Neural crest cell (in vitro differentiated cells): ENCODE results near the gene PLA2G3. TPM values are rescaled to one million over a fixed set of nuclear protein-coding genes. Genes with fewer than 3 reads are reported as not detected.

Source experiments
- DNase-seq: peaks from one replicate; pipeline ENCODE4 v3.0.0; 2021; ENCODE audit warnings: low read depth, mixed read lengths, low spot score
- H3K27ac Mint-ChIP-seq: one replicate; pipeline ENCODE4 v1.8.0; 2021; ENCODE audit warnings: mild to moderate bottlenecking, mixed read lengths; ENCODE audit not compliant: unreplicated experiment
- H3K27me3 Mint-ChIP-seq: 2 replicates; pipeline ENCODE4 v1.8.0; 2021; ENCODE audit warnings: low read depth, mild to moderate bottlenecking, mixed read lengths
- H3K36me3 Mint-ChIP-seq: 2 replicates; pipeline ENCODE4 v1.8.0; 2021; ENCODE audit warnings: low read depth, mild to moderate bottlenecking, mixed read lengths
- H3K4me1 Mint-ChIP-seq: 2 replicates; pipeline ENCODE4 v1.8.0; 2021; ENCODE audit warnings: mixed read lengths
- H3K4me3 Mint-ChIP-seq: one replicate; pipeline ENCODE4 v1.8.0; 2021; ENCODE audit warnings: mild to moderate bottlenecking, mixed read lengths
- H3K9me3 Mint-ChIP-seq: 2 replicates; pipeline ENCODE4 v1.8.0; 2021; ENCODE audit warnings: mixed read lengths
- CTCF ChIP-seq: fragments of 200-600 bp; sonication (generic); conservative IDR thresholded peaks from 2 replicates; pipeline ENCODE4 v1.5.0; 2021; ENCODE audit warnings: antibody characterized with exemption, mild to moderate bottlenecking
- total RNA-seq: library from RNA; stranded (reverse); gene quantifications from 2 replicates; pipeline ENCODE4 v1.2.1, GENCODE V29; 2021

PLA2G3 gene
- total RNA-seq, 1 donor from 2014 or later = 24.7 TPM

- no peak overlapping the region for H3K27ac Mint-ChIP-seq
- peaks cover 3% of the 10 kb centered on the region for H3K4me1 Mint-ChIP-seq
- no peak overlapping the region for H3K4me3 Mint-ChIP-seq
- no peak for DNase-seq
- H3K27me3 Mint-ChIP-seq = peaks cover 2% of the 10 kb centered on the region
- H3K9me3 Mint-ChIP-seq = no peaks in the 10 kb centered on the region
- H3K36me3 Mint-ChIP-seq = peaks cover 9% of the 10 kb centered on the region
- no peak for TF ChIP-seq CTCF
These were observed 49.0 kb downstream of the PLA2G3 start for GRCh38 chr22:31091106-31091975.

- TF ChIP-seq CTCF = no peak
- H3K27ac Mint-ChIP-seq = no peak overlapping the region
These were observed 49.9 kb downstream of the PLA2G3 start for GRCh38 chr22:31090217-31091085.

GRCh38 chr22:31089160-31090100 is 50.9 kb downstream of the PLA2G3 start:
- no peak overlapping the region for H3K27ac Mint-ChIP-seq
- no peaks in the 10 kb centered on the region for H3K36me3 Mint-ChIP-seq
- peak overlapping the region; percentile 74 for H3K4me3 Mint-ChIP-seq
- H3K27me3 Mint-ChIP-seq = peaks cover 2% of the 10 kb centered on the region
- TF ChIP-seq CTCF = peak; percentile 73
- H3K4me1 Mint-ChIP-seq = peaks cover 11% of the 10 kb centered on the region
- peak; percentile 58 for DNase-seq
- no peaks in the 10 kb centered on the region for H3K9me3 Mint-ChIP-seq

More at GRCh38 chr22:31090217-31091085, 49.9 kb downstream of the PLA2G3 start:
- Mint-ChIP-seq H3K36me3 (no peaks in the 10 kb centered on the region), H3K27me3 (peaks cover 2% of the 10 kb centered on the region), H3K4me3 (no peak overlapping the region), H3K4me1 (peaks cover 7% of the 10 kb centered on the region), H3K9me3 (no peaks in the 10 kb centered on the region)
- no peak for DNase-seq

DNA sequence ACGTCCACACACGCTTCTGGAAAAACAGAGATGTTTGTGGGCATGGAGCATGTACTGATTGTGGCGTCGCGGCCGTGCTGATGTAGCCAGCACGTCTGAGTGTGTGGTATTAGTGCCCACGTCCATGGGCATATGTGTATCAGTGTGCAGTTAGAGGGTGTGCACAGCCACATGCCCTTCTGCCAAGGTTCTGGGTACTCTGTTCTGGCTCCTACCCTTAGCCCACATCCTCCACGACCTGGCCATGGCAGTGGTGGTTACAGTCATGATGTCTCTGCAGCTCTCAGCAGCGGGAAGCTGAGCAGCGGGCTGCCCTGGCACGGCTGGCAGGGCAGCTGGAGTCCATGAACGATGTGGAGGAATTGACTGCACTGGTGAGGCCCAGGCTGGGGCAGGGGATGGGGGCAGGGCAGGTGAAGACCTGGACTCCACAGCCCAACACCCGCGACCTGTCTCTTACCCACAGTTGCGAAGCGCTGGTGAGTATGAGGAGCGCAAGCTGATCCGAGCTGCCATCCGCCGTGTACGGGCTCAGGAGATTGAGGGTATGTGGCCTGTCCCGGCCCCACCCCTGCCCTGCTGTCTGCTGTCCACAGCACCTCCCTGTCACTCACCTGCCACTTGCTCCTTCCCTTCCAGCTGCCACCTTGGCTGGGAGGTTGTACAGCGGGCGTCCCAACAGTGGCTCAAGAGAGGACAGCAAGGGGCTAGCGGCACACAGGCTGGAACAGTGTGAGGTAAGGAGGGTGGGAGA is 51.9 kb downstream of the PLA2G3 start:
- peak overlapping the region; percentile 91 for H3K27ac Mint-ChIP-seq
- no peak for DNase-seq
- H3K27me3 Mint-ChIP-seq = peaks cover 5% of the 10 kb centered on the region
- TF ChIP-seq CTCF = no peak
- peaks cover 21% of the 10 kb centered on the region for H3K4me1 Mint-ChIP-seq
- no peaks in the 10 kb centered on the region for H3K9me3 Mint-ChIP-seq
- no peaks in the 10 kb centered on the region for H3K36me3 Mint-ChIP-seq
- H3K4me3 Mint-ChIP-seq = no peak overlapping the region
